Skin epidermis (tissue), 12 donors: ENCODE data around the gene FZD2.
A peak's percentile ranks its signal among the peaks of the same experiment; 100 is the strongest.
"Not testable (repeated sequence)": the region's sequence is repeated elsewhere in the genome, so short reads cannot be mapped to it uniquely, and the experiment has no call there.

Source experiments
- H3K27ac ChIP-seq, 21 experiments: fragments of 200-600 bp; sonication (generic) in 11 of 21; one replicate each; pipeline ENCODE4 v1.5.0; 2020; ENCODE audit warnings: mild to moderate bottlenecking in 3 of 21, inconsistent platforms in 2 of 21, moderate library complexity in 2 of 21
- H3K4me3 ChIP-seq, 7 experiments: fragments of 200-600 bp; sonication (generic) in 2 of 7; one replicate each; pipeline ENCODE4 v1.5.0; 2020; ENCODE audit warnings: inconsistent platforms in 2 of 7, mild to moderate bottlenecking in 2 of 7, moderate library complexity in 1 of 7

FZD2 gene

DNA sequence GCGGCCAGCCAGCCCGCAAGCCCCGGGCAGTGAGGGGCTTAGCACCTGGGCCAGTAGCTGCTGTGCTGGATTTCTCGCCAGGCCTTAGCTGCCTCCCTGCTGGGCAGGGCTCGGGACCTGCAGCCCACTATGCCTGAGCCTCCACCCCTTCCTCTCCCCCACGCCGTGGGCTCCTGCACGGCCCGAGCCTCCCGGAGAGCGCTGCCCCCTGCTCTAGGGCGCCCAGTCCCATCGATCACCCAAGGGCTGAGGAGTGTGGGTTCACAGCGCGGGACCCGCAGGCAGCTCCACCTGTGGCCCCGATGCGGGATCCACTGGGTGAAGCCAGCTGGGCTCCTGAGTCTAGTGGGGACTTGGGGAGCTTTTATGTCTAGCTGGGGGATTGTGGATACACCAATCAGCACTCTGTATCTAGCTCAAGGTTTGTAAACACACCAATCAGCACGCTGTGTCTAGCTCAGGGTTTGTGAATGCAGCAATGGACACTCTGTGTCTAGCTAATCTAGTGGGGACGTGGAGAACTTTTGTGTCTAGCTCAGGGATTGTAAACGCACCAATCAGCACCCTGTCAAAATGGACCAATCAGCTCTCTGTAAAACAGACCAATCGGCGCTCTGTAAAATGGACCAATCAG, 11.1 kb downstream of the FZD2 start:
- not testable (repeated sequence) for H3K27ac ChIP-seq, H3K4me3 ChIP-seq

DNA sequence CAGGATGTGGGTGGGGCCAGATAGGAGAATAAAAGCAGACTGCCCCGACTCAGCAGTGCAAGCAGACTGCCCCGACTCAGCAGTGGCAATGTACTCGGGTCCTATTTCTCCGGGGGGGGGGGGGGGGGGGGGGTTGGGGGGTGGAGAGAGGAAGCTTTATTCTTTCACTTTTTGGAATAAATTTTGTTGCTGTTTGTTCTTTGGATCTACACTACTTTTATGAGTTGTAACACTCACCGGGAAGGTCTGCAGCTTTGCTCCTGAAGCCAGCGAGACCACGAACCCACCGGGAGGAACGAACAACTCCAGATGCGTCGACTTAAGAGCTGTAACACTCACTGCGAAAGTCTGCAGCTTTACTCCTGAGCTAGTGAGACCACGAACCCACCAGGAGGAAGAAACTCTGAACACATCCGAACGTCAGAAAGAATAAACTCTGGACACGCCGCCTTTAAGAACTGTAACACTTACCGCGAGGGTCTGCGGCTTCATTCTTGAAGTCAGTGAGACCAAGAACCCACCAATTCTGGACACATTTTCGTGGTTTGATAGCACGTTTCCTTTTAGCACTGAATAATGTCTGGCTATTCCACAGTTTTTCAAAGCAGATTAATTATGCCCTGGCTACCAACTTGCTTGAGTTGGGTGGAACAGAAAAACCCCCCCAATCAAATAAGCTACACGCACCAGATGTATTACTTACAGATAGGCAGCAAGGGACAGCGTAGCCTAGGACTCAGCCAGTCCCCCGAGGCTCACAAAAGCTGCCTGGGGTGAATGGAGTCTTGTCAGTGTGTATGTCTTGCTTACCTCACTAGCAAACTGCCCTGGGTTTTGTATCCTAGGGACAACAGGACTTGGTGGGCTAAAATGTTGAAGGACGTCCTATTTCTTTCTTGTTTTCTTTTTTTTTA, 11.9 kb downstream of the FZD2 start:
- H3K4me3 ChIP-seq: no peak overlapping the region
- no peak overlapping the region for H3K27ac ChIP-seq

DNA sequence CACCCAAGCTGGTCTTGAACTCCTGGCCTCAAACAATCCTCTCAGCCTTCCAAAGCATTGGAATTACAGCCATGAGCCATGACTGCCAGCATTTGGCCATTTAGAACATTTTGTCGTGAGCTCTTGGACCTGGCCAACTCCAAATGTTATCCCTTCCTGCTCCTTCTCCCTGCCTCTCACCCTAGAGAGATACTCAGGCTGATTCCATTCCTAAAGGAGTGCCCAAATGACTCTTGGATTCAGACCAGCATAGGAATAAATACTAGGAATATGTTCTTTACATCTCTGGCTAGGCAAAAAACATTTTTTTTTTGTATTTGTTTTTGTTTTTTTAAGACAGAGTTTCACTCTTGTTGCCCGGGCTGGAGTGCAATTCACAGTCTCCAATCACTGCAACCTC, 15.5 kb downstream of the FZD2 start:
- Histone ChIP-seq H3K27ac (no peak overlapping the region), H3K4me3 (no peak overlapping the region)

DNA sequence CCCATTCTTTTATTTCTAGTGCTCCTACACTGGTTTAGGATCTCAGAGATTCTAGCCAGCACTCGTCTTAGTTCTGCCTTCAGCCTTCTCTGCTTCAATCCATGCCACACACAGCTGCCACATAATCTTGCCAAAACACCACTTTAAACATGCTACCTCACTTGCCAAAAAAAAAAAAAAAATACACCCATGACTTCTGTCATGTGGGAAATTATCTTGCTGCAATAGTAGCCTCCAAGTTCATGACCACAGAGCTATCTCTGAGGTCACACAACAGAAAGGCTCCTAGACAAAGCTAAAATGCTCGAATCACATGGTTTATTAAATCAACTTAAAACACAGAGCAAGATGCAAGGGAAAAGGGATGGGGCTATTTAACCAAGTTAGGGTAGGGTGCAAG, 18.1 kb downstream of the FZD2 start:
- H3K27ac ChIP-seq: no peak overlapping the region
- no peak overlapping the region for H3K4me3 ChIP-seq

DNA sequence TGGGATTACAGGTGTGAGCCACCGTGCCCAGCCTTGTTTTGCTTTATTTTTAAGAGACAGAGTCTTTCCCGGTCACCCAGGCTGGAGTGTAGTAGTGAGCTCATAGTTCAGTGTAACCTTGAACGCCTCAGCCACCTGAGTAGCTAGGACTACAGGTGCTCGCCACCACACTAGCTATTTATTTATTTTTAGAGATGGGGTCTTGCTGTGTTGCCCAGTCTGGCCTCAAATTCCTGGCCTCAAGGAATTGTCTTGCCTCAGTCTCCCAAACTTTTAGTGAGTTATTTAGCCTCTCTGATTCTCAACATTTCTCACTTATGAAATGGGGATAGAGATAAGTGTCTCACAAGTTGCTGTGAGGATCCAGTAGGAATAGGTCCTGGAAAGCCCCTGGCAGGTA, 21.7 kb downstream of the FZD2 start:
- H3K27ac ChIP-seq: no peak overlapping the region
- no peak overlapping the region for H3K4me3 ChIP-seq

DNA sequence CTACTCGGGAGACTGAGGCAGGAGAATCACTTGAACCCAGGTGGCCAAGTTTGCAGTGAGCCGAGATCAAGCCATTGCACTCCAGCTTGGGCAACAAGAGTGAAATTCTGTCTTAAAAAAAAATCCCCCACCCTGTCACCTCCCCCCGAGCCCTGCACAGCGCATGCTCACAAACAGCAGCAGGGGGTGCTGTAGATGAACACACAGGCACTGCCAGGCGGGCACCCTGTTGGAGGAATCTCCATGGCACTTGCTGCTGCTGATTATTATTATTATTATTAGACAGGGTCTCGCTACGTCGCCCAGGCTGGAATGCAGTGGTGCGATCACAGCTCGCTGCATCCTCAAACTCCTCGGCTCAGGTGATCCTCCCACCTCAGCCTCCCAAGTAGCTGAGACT, 24.6 kb downstream of the FZD2 start:
- Histone ChIP-seq H3K4me3 (no peak overlapping the region), H3K27ac (no peak overlapping the region)

DNA sequence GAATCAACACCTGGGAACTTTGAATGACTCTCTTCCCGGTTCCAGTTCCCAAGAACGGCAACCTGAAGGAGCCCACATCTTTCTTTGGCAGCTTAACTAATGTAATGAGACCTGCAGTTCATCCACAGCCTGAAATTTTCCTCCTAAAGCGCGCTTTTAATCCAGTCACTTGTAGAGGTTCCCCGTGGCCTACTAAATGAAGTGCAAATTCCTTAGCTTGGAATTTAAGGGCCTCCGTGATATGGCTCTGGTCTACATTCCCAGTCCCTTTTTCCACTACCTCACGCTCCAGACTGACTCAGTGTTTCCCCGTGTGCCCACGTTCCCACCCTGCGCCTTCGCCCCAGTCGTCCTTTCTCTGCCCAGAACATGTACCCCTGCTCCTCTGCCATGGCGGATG, 27.2 kb downstream of the FZD2 start:
- H3K4me3 ChIP-seq: no peak overlapping the region
- no peak overlapping the region for H3K27ac ChIP-seq

DNA sequence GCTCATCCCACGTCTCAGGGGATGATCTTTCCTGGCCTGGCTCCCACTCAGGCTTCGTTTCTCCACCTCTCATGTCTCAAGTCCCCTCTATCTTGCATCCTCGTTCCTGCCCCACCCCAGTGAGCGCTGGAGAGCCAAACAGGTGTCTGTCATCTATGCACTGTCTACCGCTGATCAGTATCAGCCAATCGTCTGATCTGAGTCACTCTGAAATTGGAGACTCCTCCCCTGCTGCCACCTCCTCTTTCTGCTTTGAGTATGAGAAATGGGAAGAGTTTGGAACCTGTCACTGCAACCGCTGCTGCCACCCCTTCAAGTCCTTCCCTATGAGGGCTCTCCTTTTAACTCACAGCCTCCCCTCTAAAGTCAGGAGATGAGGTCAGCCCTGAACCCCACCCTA, 28.0 kb downstream of the FZD2 start:
- Histone ChIP-seq H3K27ac (no peak overlapping the region), H3K4me3 (no peak overlapping the region)

DNA sequence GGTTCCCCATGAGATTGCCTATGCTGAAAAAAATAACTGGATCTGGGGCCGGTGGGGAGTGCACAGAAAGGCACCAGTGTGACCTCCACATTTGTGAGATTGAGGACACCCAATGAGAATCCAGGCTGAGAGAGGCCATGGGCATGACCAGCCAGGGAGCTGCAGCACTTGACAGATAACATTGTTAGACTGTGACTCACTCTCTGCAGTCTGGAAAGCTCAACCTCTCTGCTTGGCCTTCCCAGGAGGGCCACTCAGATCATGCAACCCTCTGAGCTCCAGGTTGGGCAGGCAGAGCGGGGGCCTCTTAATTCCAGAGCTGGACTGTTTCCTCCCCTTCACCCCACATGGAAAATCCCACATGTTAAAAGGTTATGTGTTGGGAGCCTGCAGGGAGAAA, 30.1 kb downstream of the FZD2 start:
- H3K27ac ChIP-seq: peak overlapping the region in 9 of 21 experiments; percentile 1 to 75 (median 59)
- no peak overlapping the region for H3K4me3 ChIP-seq

DNA sequence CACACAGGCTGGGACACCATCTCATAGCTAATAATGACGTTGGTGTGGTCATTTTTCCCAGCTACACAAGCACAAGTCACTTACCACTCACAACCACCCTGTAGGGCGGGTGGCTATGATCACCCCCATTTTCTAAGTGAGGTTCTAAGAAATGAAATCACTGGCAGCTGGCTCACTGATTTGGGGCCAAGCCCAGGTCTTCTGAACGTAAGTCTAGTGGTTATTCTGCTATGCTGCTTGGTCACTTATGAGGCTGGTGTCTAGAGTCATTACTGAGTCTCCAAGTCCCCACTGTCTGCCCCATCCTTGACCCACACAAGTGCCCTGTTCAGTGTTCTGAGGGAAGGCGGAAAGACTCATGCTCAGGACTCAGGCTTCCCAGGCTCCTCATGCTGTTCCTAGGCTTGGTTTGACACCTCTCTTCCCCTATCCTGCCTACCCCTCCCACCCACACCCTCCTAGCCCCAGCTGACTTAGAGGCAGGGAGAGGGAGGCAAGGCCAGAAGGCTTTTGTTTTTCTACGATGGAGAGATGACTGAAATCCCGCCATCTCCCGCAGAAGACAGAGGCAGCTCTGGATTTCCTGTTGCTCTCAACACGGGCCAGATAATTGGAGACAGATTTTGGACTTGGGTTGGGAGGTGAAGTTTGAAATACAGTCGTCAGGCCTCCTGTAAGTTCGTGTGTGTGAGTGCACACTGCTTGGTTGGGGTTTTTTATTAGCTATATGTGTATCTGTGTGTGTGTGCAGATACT, 32.2 kb downstream of the FZD2 start:
- H3K4me3 ChIP-seq: no peak overlapping the region
- H3K27ac ChIP-seq: peak overlapping the region in 2 of 21 experiments; percentile 33 to 37

DNA sequence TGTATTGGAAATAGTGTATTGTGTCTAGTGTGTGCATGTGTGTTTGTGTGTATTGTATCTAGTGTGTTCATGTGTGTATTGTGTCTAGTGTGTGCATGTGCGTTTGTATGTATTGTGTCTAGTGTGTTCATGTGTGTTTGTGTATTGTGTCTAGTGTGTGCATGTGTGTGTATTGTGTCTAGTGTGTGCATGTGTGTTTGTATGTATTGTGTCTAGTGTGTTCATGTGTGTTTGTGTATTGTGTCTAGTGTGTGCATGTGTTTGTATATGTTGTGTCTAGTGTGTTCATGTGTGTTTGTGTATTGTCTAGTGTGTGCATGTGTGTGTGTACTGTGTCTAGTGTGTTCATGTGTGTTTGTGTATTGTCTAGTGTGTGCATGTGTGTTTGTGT, 32.8 kb downstream of the FZD2 start:
- not testable (repeated sequence) for H3K4me3 ChIP-seq, H3K27ac ChIP-seq

DNA sequence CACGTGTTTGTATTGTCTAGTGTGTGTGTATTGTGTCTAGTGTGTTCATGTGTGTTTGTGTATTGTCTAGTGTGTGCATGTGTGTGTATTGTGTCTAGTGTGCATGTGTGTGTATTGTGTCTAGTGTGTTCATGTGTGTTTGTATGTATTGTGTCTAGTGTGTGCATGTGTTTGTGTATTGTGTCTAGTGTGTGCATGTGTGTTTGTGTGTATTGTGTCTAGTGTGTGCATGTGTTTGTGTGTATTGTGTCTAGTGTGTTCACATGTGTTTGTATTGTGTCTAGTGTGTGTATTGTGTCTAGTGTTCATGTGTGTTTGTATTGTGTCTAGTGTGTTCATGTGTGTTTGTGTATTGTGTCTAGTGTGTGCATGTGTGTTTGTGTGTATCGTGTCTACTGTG, 33.5 kb downstream of the FZD2 start:
- not testable (repeated sequence) for H3K4me3 ChIP-seq
- peak overlapping the region in 1 of 21 experiments; percentile 0 for H3K27ac ChIP-seq

DNA sequence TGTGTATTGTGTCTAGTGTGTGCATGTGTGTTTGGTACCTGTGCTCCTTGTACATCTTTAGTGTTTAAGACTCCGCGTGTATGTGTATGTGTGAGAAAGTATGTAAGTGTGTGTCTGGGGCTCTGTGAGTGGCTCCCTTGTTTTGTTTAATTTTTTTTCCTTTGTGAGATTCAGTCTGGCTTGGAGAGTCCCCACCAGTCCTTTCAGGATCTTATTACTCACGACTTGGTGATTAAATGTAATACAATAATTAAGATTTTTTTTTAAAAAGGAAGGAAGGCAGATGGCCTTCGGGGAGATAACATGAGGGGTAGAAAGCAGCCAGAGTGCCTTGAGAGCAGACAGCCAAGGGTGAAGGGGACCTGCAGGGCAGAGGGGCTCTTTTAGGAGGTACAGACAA, 33.9 kb downstream of the FZD2 start:
- H3K4me3 ChIP-seq: no peak overlapping the region
- no peak overlapping the region for H3K27ac ChIP-seq

DNA sequence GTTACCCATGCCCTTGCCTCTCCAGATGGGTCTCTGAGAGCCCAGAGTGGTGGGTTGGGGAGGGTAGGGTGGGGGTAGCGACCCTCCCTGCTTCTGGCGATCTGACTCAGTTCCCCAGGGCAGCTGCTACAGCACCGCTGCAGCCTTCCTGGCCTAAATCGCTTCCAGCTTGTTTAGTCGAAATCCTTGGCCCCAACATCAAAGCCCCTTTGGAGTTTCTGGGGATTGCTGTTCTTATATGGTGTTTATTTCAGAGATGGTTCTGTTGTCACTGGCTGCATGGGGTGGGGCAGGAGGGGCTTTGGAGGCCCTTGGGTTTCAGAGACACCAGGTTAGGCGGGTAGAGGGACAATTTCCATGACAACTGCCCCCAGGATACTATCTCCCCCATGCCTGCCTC, 35.9 kb downstream of the FZD2 start:
- Histone ChIP-seq H3K4me3 (no peak overlapping the region), H3K27ac (no peak overlapping the region)

DNA sequence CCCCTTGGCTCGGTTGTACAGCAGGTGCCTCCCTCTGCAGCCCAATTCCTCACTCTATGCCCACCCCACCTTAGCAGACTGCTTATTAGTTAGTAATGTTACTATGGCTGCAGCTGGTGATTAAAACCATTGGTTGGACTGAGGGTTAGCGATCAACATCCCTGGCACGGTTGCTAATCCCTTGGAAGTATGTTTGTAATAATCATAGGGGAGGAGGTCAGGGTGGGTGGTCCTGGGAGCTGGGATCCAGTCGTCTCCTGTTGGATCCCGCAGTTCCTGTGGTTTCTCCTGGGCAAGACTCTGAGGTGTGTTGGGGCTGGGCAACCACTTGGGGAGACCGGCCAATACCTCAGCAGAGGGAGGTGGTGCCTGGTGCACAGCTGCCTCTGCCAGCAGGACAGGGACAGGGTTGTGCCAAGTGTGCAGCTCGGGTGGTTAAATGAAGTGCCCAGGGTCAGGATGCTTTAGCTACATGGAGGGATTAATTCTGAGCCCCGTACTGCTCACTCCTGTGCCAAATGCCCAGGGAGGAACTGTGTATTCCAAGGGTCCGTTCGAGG, 38.0 kb downstream of the FZD2 start:
- H3K4me3 ChIP-seq: no peak overlapping the region

DNA sequence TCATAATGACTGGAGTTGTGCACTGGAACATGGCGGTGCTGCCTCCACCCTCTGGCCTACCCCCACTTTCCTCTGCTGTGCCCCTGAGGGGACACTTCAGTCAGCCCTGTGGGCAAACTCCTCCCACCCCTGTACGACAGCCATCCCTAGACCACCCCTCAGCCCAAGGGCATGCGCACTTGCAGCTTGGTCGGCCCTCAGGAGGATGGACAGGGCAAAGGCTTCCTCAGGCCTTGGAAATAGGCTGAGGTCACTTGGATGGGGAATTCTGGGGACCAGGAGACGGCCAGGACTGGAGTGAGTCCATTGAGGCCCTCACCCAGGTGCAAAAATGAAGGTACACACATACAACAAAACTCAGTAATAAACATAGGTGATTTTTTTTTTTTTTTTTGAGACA, 41.0 kb downstream of the FZD2 start:
- Histone ChIP-seq H3K27ac (no peak overlapping the region), H3K4me3 (no peak overlapping the region)

More for the DNA sequence above, 38.0 kb downstream of the FZD2 start:
- no peak overlapping the region for H3K27ac ChIP-seq

DNA sequence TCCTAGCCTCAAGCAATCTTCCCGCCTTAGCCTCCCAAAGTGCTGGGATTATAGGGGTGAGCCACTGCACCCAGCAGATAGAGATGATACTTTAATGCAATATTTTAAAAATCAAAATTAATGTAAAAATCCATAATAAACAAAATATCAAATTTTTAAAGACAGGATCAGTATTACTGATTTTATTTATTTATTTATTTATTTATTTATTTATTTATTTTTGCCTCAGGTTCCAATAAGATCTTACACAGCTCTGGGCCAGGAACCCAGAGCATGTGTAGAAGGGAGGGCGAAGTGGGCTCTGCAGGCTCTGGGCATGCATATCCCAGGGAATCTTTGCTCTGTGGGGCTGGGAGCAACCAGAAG, 41.6 kb downstream of the FZD2 start:
- Histone ChIP-seq H3K27ac (no peak overlapping the region), H3K4me3 (no peak overlapping the region)

DNA sequence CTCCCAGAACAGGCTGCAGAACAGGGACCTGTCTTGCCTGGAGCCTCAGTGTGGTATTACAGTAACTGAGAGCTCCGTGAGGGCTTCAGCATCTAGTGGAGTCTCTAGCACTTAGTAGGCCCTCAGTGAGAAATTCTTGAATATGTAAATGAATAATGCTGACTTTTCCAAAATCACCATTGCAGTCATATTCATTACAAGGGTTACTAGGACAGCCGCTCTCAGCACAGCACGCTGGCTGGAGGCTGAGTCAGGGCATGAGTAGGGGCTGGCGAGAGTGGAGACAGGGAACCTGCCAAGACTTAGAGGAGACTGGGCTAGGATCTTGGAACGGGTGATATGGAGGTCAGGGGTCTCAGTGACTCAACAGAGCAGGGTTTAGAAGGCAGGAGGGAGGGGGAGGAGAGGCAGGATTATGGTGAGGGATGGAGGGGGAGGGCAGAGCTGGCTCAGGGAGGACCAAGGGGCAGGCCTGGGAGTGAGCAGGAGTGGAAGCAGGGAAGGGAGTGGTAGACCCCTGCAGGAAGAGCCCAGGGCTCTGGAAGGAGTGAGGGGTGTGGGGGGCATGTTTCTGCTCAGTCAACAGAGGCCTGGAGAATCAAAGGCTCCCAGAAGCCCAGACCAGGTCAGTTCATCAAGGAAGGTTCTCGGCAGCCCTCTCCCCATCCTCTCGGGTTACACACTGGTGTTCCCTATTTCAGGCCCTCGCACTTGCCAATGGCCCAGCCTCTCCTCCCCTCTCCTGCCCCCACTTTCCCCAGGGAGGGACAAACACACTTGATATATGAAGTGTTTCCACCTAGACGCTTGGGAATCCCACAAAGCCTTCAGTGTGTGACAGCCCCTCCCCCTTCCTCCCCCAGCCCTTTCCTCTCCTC, 42.3 kb downstream of the FZD2 start:
- Histone ChIP-seq H3K4me3 (no peak overlapping the region), H3K27ac (no peak overlapping the region)

DNA sequence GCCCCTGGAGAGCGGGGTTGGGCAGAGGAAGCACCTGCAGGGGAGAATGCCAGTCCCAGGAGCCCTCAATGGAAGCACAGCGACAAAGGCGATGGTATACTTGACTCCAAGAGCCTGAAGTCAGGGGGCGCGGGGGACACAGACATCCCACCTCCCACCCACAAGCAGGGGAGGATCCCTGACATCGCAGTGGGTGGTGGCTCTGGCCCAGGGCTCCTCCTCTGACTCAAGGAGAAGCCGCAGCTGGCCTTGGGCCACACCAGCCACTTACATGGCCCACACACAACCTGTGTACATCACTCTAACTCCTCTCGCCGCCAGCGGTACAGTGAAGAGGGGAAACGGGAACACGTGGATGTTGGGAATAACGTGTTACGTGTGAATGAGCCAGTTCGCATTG, 44.3 kb downstream of the FZD2 start:
- no peak overlapping the region for H3K27ac ChIP-seq
- no peak overlapping the region for H3K4me3 ChIP-seq

DNA sequence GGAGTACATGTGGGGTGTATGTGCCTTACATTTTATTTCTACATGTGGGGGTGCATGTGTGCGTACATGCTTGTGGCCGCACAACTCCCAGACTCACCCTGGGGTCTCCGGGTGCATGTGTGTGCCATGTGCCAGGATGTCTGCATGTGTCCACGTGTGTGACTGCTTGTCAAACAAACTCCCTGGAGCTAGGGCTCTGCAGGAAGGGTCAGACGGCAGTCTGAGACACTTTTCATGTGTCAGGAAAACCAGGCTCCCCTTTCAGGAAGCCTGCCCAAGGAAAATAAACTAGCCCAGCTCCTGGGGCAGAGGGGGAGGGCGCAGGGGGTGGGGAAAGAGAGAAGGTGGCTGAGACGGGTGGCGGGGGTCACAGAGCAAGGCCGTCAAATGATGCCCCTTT, 44.7 kb downstream of the FZD2 start:
- H3K27ac ChIP-seq: no peak overlapping the region
- no peak overlapping the region for H3K4me3 ChIP-seq
